SK-N-SH (cell line): ENCODE data around the gene ANKH. TPM values are rescaled to one million over a fixed set of nuclear protein-coding genes. Genes with fewer than 3 reads are reported as not detected.
A peak's percentile ranks its signal among the peaks of the same experiment; 100 is the strongest.
"Not testable (repeated sequence)": the region's sequence is repeated elsewhere in the genome, so short reads cannot be mapped to it uniquely, and the experiment has no call there.

Experiments used
- CTCF ChIA-PET: fragments of 300-600, 350-600 bp; formaldehyde crosslinking; extraction: SDS; loops from one replicate; lab custom pipeline; 2021; lab: Yijun Ruan, JAX
- POLR2A ChIA-PET: fragments of 350-600 bp; sonication (Branson Sonifier 250); formaldehyde crosslinking; extraction: SDS; loops from one replicate; lab custom pipeline; 2020; ENCODE audit warnings: antibody characterized with exemption, inconsistent platforms; lab: Yijun Ruan, JAX
- DNase-seq: peaks from one replicate; pipeline ENCODE4 v3.0.0; 2012
- H2AFZ ChIP-seq: fragments of 200-600 bp; sonication (generic); 2 replicates; pipeline ENCODE4 v1.8.1; 2016; ENCODE audit warnings: antibody characterized with exemption, mild to moderate bottlenecking, low read depth
- H3F3A ChIP-seq: fragments of 200-600 bp; sonication (generic); replicated peaks from 2 replicates; pipeline ENCODE3; 2016; ENCODE audit warnings: antibody characterized with exemption, mild to moderate bottlenecking; ENCODE audit not compliant: insufficient read depth
- H3K27ac ChIP-seq, 2 experiments: fragments of 200-500 bp in 1 of 2; fragments of 200-600 bp in 1 of 2; sonication (Bioruptor generic) in 1 of 2; sonication (generic), shearing (Covaris generic) in 1 of 2; 2 replicates each; pipeline versions ENCODE4 v1.5.1 to v1.6.1; 2014 to 2016; ENCODE audit warnings: low read depth in 2 of 2, inconsistent platforms in 1 of 2, low read length in 1 of 2, mild to moderate bottlenecking in 1 of 2, mixed read lengths in 1 of 2
- H3K27me3 ChIP-seq: fragments of 200-600 bp; sonication (generic), shearing (Covaris generic); 2 replicates; pipeline ENCODE4 v1.6.1; 2016; ENCODE audit warnings: mixed run types; ENCODE audit not compliant: insufficient read depth
- H3K36me3 ChIP-seq, 2 experiments: fragments of 200-500 bp in 1 of 2; fragments of 200-600 bp in 1 of 2; sonication (Bioruptor generic) in 1 of 2; sonication (generic) in 1 of 2; replicated peaks in 1 of 2; 2 replicates each; pipeline versions ENCODE3 to v1.5.1; 2014 to 2016; ENCODE audit warnings: low read length in 1 of 2, mild to moderate bottlenecking in 1 of 2; ENCODE audit not compliant: insufficient read depth in 2 of 2, control insufficient read depth in 1 of 2
- H3K4me1 ChIP-seq, 2 experiments: fragments of 200-500 bp in 1 of 2; fragments of 200-600 bp in 1 of 2; sonication (Bioruptor generic) in 1 of 2; sonication (generic), shearing (Covaris generic) in 1 of 2; 2 replicates each; pipeline versions ENCODE4 v1.5.1 to v1.6.1; 2014 to 2016; ENCODE audit warnings: low read depth in 1 of 2, low read length in 1 of 2, mixed run types in 1 of 2; ENCODE audit not compliant: insufficient read depth in 2 of 2, control insufficient read depth in 1 of 2
- H3K4me2 ChIP-seq: fragments of 200-600 bp; sonication (generic), shearing (Covaris generic); 2 replicates; pipeline ENCODE4 v1.6.1; 2017; ENCODE audit warnings: mixed run types
- H3K4me3 ChIP-seq, 2 experiments: fragments of 200-500 bp in 1 of 2; fragments of 200-600 bp in 1 of 2; sonication (Bioruptor generic) in 1 of 2; sonication (generic), shearing (Covaris generic) in 1 of 2; 2 replicates each; pipeline versions ENCODE4 v1.5.1 to v1.8.1; 2014 to 2016; ENCODE audit warnings: low read depth in 2 of 2, inconsistent platforms in 1 of 2, low read length in 1 of 2, mild to moderate bottlenecking in 1 of 2, mixed read lengths in 1 of 2, moderate library complexity in 1 of 2
- H3K79me2 ChIP-seq: fragments of 200-600 bp; sonication (generic); 2 replicates; pipeline ENCODE4 v1.8.1; 2017; ENCODE audit warnings: mild to moderate bottlenecking; ENCODE audit not compliant: insufficient read depth
- H3K9ac ChIP-seq: fragments of 200-600 bp; sonication (generic); 2 replicates; pipeline ENCODE4 v1.6.1; 2017; ENCODE audit warnings: mixed run types
- H3K9me2 ChIP-seq: fragments of 200-600 bp; sonication (generic); 2 replicates; pipeline ENCODE4 v1.6.1; 2017; ENCODE audit warnings: mixed run types
- H3K9me3 ChIP-seq: fragments of 200-600 bp; sonication (generic); 2 replicates; pipeline ENCODE4 v1.6.1; 2017; ENCODE audit warnings: mixed run types, mild to moderate bottlenecking, moderate library complexity
- H4K20me1 ChIP-seq: fragments of 200-600 bp; sonication (generic); 2 replicates; pipeline ENCODE4 v1.6.1; 2017; ENCODE audit warnings: mild to moderate bottlenecking, mixed run types; ENCODE audit not compliant: insufficient read depth
- ELF1 ChIP-seq: IDR thresholded peaks from 2 replicates; pipeline ENCODE4 v1.4.0; 2012
- EP300 ChIP-seq, 2 experiments: IDR thresholded peaks; 2 replicates each; pipeline versions ENCODE4 v1.4.0 to v1.6.1; 2012; ENCODE audit warnings: borderline replicate concordance in 1 of 2, low read depth in 1 of 2, low read length in 1 of 2
- EZH2phosphoT487 ChIP-seq: fragments of 200-600 bp; sonication (generic); IDR thresholded peaks from 2 replicates; pipeline ENCODE4 v1.6.1; 2017; ENCODE audit warnings: low read depth, mixed run types, mild to moderate bottlenecking, antibody characterized with exemption, moderate library complexity, borderline replicate concordance
- FOSL2 ChIP-seq: IDR thresholded peaks from 2 replicates; pipeline ENCODE4 v1.4.0; 2012; ENCODE audit warnings: low read depth, mild to moderate bottlenecking, moderate library complexity, borderline replicate concordance
- FOXJ3 ChIP-seq: sonication (generic); formaldehyde crosslinking; IDR thresholded peaks from 2 replicates; pipeline ENCODE4 v1.5.1; 2020; ENCODE audit warnings: mild to moderate bottlenecking, missing genetic modification reagents
- GATA2 ChIP-seq: sonication (generic); formaldehyde crosslinking; IDR thresholded peaks from 2 replicates; pipeline ENCODE4 v1.5.0; 2020; ENCODE audit warnings: mild to moderate bottlenecking, missing genetic modification reagents
- JUND ChIP-seq: IDR thresholded peaks from 2 replicates; pipeline ENCODE4 v1.4.0; 2012
- MAX ChIP-seq: IDR thresholded peaks from 2 replicates; pipeline ENCODE4 v1.4.0; 2012; ENCODE audit warnings: low read depth
- MEF2A ChIP-seq: IDR thresholded peaks from 2 replicates; pipeline ENCODE4 v1.4.0; 2012; ENCODE audit warnings: low read depth, borderline replicate concordance
- NRF1 ChIP-seq: IDR thresholded peaks from 2 replicates; pipeline ENCODE4 v1.6.1; 2012; ENCODE audit warnings: low read depth, mild to moderate bottlenecking, low read length
- PBX3 ChIP-seq: IDR thresholded peaks from 2 replicates; pipeline ENCODE4; 2012
- RAD21 ChIP-seq: IDR thresholded peaks from 2 replicates; pipeline ENCODE4 v1.6.1; 2012; ENCODE audit warnings: mild to moderate bottlenecking, low read length
- RCOR1 ChIP-seq: fragments of 150-350 bp; IDR thresholded peaks from 2 replicates; pipeline ENCODE4 v1.6.1; 2017; ENCODE audit warnings: antibody characterized with exemption, low read length
- REST ChIP-seq: IDR thresholded peaks from 2 replicates; pipeline ENCODE4 v1.6.1; 2012; ENCODE audit warnings: mild to moderate bottlenecking, low read depth, low read length, moderate library complexity
- RFX5 ChIP-seq: IDR thresholded peaks from 2 replicates; pipeline ENCODE4 v1.6.1; 2012; ENCODE audit warnings: mild to moderate bottlenecking, improper control_type of control experiment, low read length
- RXRA ChIP-seq: IDR thresholded peaks from 2 replicates; pipeline ENCODE4 v1.4.0; 2012; ENCODE audit warnings: low read depth, mild to moderate bottlenecking, borderline replicate concordance
- SMC3 ChIP-seq: IDR thresholded peaks from 2 replicates; pipeline ENCODE4 v1.6.1; 2012; ENCODE audit warnings: low read depth, low read length, improper control_type of control experiment
- TCF12 ChIP-seq: IDR thresholded peaks from 2 replicates; pipeline ENCODE4 v1.4.0; 2012
- TEAD4 ChIP-seq: IDR thresholded peaks from 2 replicates; pipeline ENCODE4 v1.4.0; 2012; ENCODE audit warnings: mild to moderate bottlenecking, borderline replicate concordance; ENCODE audit not compliant: insufficient read depth
- USF1 ChIP-seq: IDR thresholded peaks from 2 replicates; pipeline ENCODE4 v1.4.0; 2012; ENCODE audit warnings: low read depth, borderline replicate concordance
- WGBS: methylation state at CpG from one replicate; pipeline ENCODE4 v1.1.6; 2017; ENCODE audit warnings: low lambda C conversion rate; 5-methylcytosine and 5-hydroxymethylcytosine counted together
- polyA plus RNA-seq, 3 experiments: library from polyadenylated mRNA; depleted of rRNA; stranded (reverse); fragments of >200 nt; gene quantifications; 2 replicates each; pipeline ENCODE4 v1.2.3, GENCODE V29; 2012

Gene ANKH
- polyA plus RNA-seq, 1 of the 3 experiments (the other 2 are of a cell fraction) = 22.0 TPM

- Histone ChIP-seq H3K36me3 (no peaks in the 10 kb centered on the region), H3K4me2 (no peak overlapping the region), H3K9me2 (no peaks in the 10 kb centered on the region), H2AFZ (no peak overlapping the region), H3K79me2 (peaks cover 7% of the 10 kb centered on the region; the same call in 1 of the 2 replicates), H3F3A (no peaks in the 10 kb centered on the region), H4K20me1 (no peaks in the 10 kb centered on the region), H3K9ac (no peak overlapping the region), H3K9me3 (no peaks in the 10 kb centered on the region), H3K27ac (no peak overlapping the region), H3K27me3 (no peaks in the 10 kb centered on the region), H3K4me3 (no peak overlapping the region), H3K4me1 (no peaks in the 10 kb centered on the region; a peak in 1 of 4 replicates)
- DNase-seq = no peak
- ChIA-PET CTCF (interaction anchor here (1.3 kb wide), 2 partner anchors 37 to 212 kb away, joined by 4 to 5 read pairs; no protein-coding TSS in a partner anchor), POLR2A (no interaction called here)
- 95% methylated on average over 3 of the region's 3 CpGs for WGBS
- TF ChIP-seq RCOR1 (no peak), RXRA (no peak), TEAD4 (no peak), USF1 (no peak), MAX (no peak), NRF1 (no peak), RAD21 (no peak), EP300 (IDR thresholded peaks at IDR 0.05; ENCODE audit: borderline replicate concordance in 1 of 2, low read depth in 1 of 2, low read length in 1 of 2) (no peak), SMC3 (no peak), MEF2A (no peak), FOSL2 (no peak), EZH2phosphoT487 (no peak), JUND (no peak), ELF1 (no peak), FOXJ3 (no peak), GATA2 (CRISPR knock-in tag) (no peak), TCF12 (no peak), RFX5 (no peak), PBX3 (no peak), REST (no peak)
Observed at GRCh38 chr5:14801792-14802191, 69.8 kb downstream of the ANKH start.

GRCh38 chr5:14797385-14797784 lies 74.2 kb downstream of the ANKH start:
- POLR2A ChIA-PET, H3F3A ChIP-seq, H3K27me3 ChIP-seq, H3K9me3 ChIP-seq, CTCF ChIA-PET, H3K4me3 ChIP-seq, H3K4me2 ChIP-seq, DNase-seq, H3K36me3 ChIP-seq, H3K4me1 ChIP-seq, H2AFZ ChIP-seq, H3K9ac ChIP-seq, H4K20me1 ChIP-seq, H3K79me2 ChIP-seq, H3K9me2 ChIP-seq: not testable (repeated sequence)
- 0 out of 4 replicates have a peak overlapping the region, but pooled peaks of 1 of the 2 experiments have one; percentile 14 for H3K27ac ChIP-seq
- 97% methylated on average over 4 of the region's 4 CpGs for WGBS
